Smooth muscle cell (in vitro differentiated cells): ENCODE measurements around the gene SLC46A1. TPM values are rescaled to one million over a fixed set of nuclear protein-coding genes. Genes with fewer than 3 reads are reported as not detected.
A peak's percentile ranks its signal among the peaks of the same experiment; 100 is the strongest.

ENCODE experiments used
- DNase-seq: peaks from one replicate; lab custom pipeline; 2025; ENCODE audit not compliant: unreplicated experiment; lab: John Stamatoyannopoulos, UW
- H2AFZ ChIP-seq: fragments of 200-600 bp; sonication (generic); 2 replicates; pipeline ENCODE4 v1.6.0; 2016; ENCODE audit warnings: antibody characterized with exemption, low read depth, mild to moderate bottlenecking
- H3F3A ChIP-seq: fragments of 200-600 bp; sonication (generic); 2 replicates; pipeline ENCODE4 v1.6.0; 2017; ENCODE audit warnings: antibody characterized with exemption, low read depth
- H3K27ac ChIP-seq: fragments of 200-600 bp; sonication (generic); 2 replicates; pipeline ENCODE4 v1.5.1; 2016; ENCODE audit warnings: low read depth, mild to moderate bottlenecking
- H3K27me3 ChIP-seq: fragments of 200-600 bp; sonication (generic); 2 replicates; pipeline ENCODE4 v1.6.1; 2016; ENCODE audit warnings: low read depth, mild to moderate bottlenecking
- H3K36me3 ChIP-seq: fragments of 200-600 bp; sonication (generic); 2 replicates; pipeline ENCODE4 v1.5.1; 2016; ENCODE audit warnings: low read depth
- H3K4me1 ChIP-seq: fragments of 200-600 bp; sonication (generic); 2 replicates; pipeline ENCODE4 v1.5.1; 2016; ENCODE audit warnings: low read depth
- H3K4me2 ChIP-seq: fragments of 200-600 bp; sonication (generic); 2 replicates; pipeline ENCODE4 v1.6.0; 2016; ENCODE audit warnings: mild to moderate bottlenecking
- H3K4me3 ChIP-seq: fragments of 200-600 bp; sonication (generic); 2 replicates; pipeline ENCODE4 v1.5.1; 2016; ENCODE audit warnings: mild to moderate bottlenecking
- H3K79me2 ChIP-seq: fragments of 200-600 bp; sonication (generic); 2 replicates; pipeline ENCODE4 v1.6.0; 2016; ENCODE audit warnings: low read depth, mild to moderate bottlenecking
- H3K9ac ChIP-seq: fragments of 200-600 bp; sonication (generic); 2 replicates; pipeline ENCODE4 v1.6.0; 2016; ENCODE audit warnings: low read depth
- H3K9me3 ChIP-seq: fragments of 200-600 bp; sonication (generic); replicated peaks from 2 replicates; pipeline ENCODE4 v1.5.1; 2016; ENCODE audit warnings: low read depth
- H4K20me1 ChIP-seq: fragments of 200-600 bp; sonication (generic); 2 replicates; pipeline ENCODE4 v1.6.0; 2016; ENCODE audit warnings: low read depth
- CTCF ChIP-seq: fragments of 200-600 bp; sonication (generic); IDR thresholded peaks from 2 replicates; pipeline ENCODE4 v1.5.1; 2017; ENCODE audit warnings: borderline replicate concordance, mild to moderate bottlenecking, antibody characterized with exemption; ENCODE audit not compliant: insufficient read depth, poor library complexity, severe bottlenecking
- WGBS: methylation state at CpG from one replicate; pipeline ENCODE4 v1.1.7; 2016; ENCODE audit warnings: low lambda C conversion rate; 5-methylcytosine and 5-hydroxymethylcytosine counted together
- microRNA-seq: library from miRNA; unstranded; fragments of <30 nt; microRNA quantifications from one replicate; pipeline ENCODE4, GENCODE V29; 2016; ENCODE audit warnings: borderline number of aligned reads
- polyA plus RNA-seq: library from polyadenylated mRNA; unstranded; fragments of >200 nt; fragmentation: Nextera tagmentation; extraction: Ambion mirVana; gene quantifications from 2 replicates; pipeline ENCODE4 v1.2.1, GENCODE V29; 2016
- total RNA-seq: library from RNA; depleted of rRNA; stranded (reverse); fragments of >200 nt; gene quantifications from 2 replicates; pipeline ENCODE4 v1.2.3, GENCODE V29; 2014

Gene SLC46A1
- total and polyA plus RNA-seq, 2 experiments from 2014 or later: 7.0 to 20.9 TPM

GRCh38 chr17:28345419-28346198 is 60.4 kb downstream of the SLC46A1 start:
- Histone ChIP-seq H3K9me3 (no peaks in the 10 kb centered on the region), H3K36me3 (peaks cover 4% of the 10 kb centered on the region), H4K20me1 (peaks cover 50% of the 10 kb centered on the region), H3K9ac (no peak overlapping the region), H3K79me2 (no peaks in the 10 kb centered on the region), H3K27me3 (no peaks in the 10 kb centered on the region), H3K4me2 (no peak overlapping the region), H3K4me3 (no peak overlapping the region), H3F3A (peaks cover 30% of the 10 kb centered on the region), H3K4me1 (no peaks in the 10 kb centered on the region), H2AFZ (no peak overlapping the region), H3K27ac (peak overlapping the region; percentile 85)
- no peak for DNase-seq
- WGBS: 91% methylated on average over 13 of the region's 13 CpGs
- TF ChIP-seq CTCF: no peak

Small RNA genes lying within 50 kb of the gene (microRNA-seq; reads per million reads assigned to microRNA genes)
- gene MIR4723: 1.8 reads per million

Other genes with a start within 250 kb of the SLC46A1 start
- gene TMEM97, start 87.0 kb downstream of the SLC46A1 start, total RNA-seq: 11.2 and 12.1 TPM in 2 replicates
- 15.8 and 17.2 TPM in 2 replicates for gene TMEM97, start 87.0 kb downstream of the SLC46A1 start, polyA plus RNA-seq
- gene IFT20, start 70.7 kb downstream of the SLC46A1 start, total RNA-seq: 49.8 and 102 TPM in 2 replicates
- 83.8 and 88.9 TPM in 2 replicates for gene IFT20, start 70.7 kb downstream of the SLC46A1 start, polyA plus RNA-seq
- gene TNFAIP1, start 70.5 kb downstream of the SLC46A1 start, total RNA-seq: 81.0 and 89.9 TPM in 2 replicates
- gene TNFAIP1, start 70.5 kb downstream of the SLC46A1 start, polyA plus RNA-seq: 75.0 and 82.4 TPM in 2 replicates
- 52.6 and 55.0 TPM in 2 replicates for gene POLDIP2, start 48.7 kb downstream of the SLC46A1 start, total RNA-seq
- 82.9 and 83.2 TPM in 2 replicates for gene POLDIP2, start 48.7 kb downstream of the SLC46A1 start, polyA plus RNA-seq
- not detected in 2 replicates for gene SEBOX, start 41.0 kb downstream of the SLC46A1 start, total RNA-seq
- gene SEBOX, start 41.0 kb downstream of the SLC46A1 start, polyA plus RNA-seq: not detected in 2 replicates
- 60.3 and 90.5 TPM in 2 replicates for gene VTN, start 35.9 kb downstream of the SLC46A1 start, total RNA-seq
- 71.2 and 90.3 TPM in 2 replicates for gene VTN, start 35.9 kb downstream of the SLC46A1 start, polyA plus RNA-seq
- 8.2 and 13.4 TPM in 2 replicates for gene SARM1, start 34.5 kb downstream of the SLC46A1 start, total RNA-seq
- 8.3 and 8.7 TPM in 2 replicates for gene SARM1, start 34.5 kb downstream of the SLC46A1 start, polyA plus RNA-seq
- gene SLC13A2, start 67.4 kb upstream of the SLC46A1 start, total RNA-seq: not detected in 2 replicates
- not detected in 2 replicates for gene SLC13A2, start 67.4 kb upstream of the SLC46A1 start, polyA plus RNA-seq
- gene FOXN1, start 100.1 kb upstream of the SLC46A1 start, total RNA-seq: 0.36 TPM in 1 of 2 replicates, not detected in the other
- gene FOXN1, start 100.1 kb upstream of the SLC46A1 start, polyA plus RNA-seq: not detected in 2 replicates
- gene UNC119, start 146.4 kb upstream of the SLC46A1 start, total RNA-seq: 46.9 and 48.3 TPM in 2 replicates
- 35.9 and 40.2 TPM in 2 replicates for gene UNC119, start 146.4 kb upstream of the SLC46A1 start, polyA plus RNA-seq
- 27.4 and 61.3 TPM in 2 replicates for gene PIGS, start 165.3 kb upstream of the SLC46A1 start, total RNA-seq
- 69.2 and 75.4 TPM in 2 replicates for gene PIGS, start 165.3 kb upstream of the SLC46A1 start, polyA plus RNA-seq
- gene ALDOC, start 170.7 kb upstream of the SLC46A1 start, total RNA-seq: 72.6 and 106 TPM in 2 replicates
- 61.7 and 71.5 TPM in 2 replicates for gene ALDOC, start 170.7 kb upstream of the SLC46A1 start, polyA plus RNA-seq
- gene SPAG5, start 192.8 kb upstream of the SLC46A1 start, total RNA-seq: 13.9 and 21.3 TPM in 2 replicates
- gene SPAG5, start 192.8 kb upstream of the SLC46A1 start, polyA plus RNA-seq: 19.8 and 23.7 TPM in 2 replicates
- 2.2 and 3.8 TPM in 2 replicates for gene RSKR, start 208.0 kb upstream of the SLC46A1 start, total RNA-seq
- gene RSKR, start 208.0 kb upstream of the SLC46A1 start, polyA plus RNA-seq: 2.0 and 2.3 TPM in 2 replicates
- gene BLTP2, start 238.9 kb upstream of the SLC46A1 start, total RNA-seq: 63.5 and 93.3 TPM in 2 replicates
- gene BLTP2, start 238.9 kb upstream of the SLC46A1 start, polyA plus RNA-seq: 35.1 and 37.1 TPM in 2 replicates